ENCODE data around the gene ARL2BP. TPM values are rescaled to one million over a fixed set of nuclear protein-coding genes. Genes with fewer than 3 reads are reported as not detected.
"Not testable (repeated sequence)": the region's sequence is repeated elsewhere in the genome, so short reads cannot be mapped to it uniquely, and the experiment has no call there.

Gene ARL2BP
- total and polyA plus RNA-seq, 12 donors: 32.6 to 136 (median 57.9) TPM

DNA sequence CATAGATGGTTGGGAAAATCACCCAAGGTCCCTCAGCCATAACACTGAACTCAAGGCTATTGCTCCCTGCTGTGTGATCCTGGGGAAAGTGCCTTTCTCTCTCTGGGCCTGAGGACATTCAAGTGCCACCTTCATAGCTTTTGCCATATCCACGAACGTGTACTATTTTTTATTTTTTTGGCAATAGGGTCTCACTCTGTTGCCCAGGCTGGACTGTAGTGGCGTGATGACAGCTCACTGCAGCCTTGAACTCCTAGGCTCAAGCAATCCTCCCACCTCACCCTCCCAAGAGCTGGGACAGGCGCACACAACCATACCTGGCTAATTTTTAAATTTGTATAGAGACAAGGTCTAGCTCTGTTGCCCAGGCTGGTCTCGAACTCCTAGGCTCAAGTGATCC lies 28.8 kb downstream of the ARL2BP start:
- H3K4me3 ChIP-seq: no peak overlapping the region
- intact Hi-C loops (cut with DNase I): no loop called here
- no peak for DNase-seq
- H3K9me3 ChIP-seq (replicated peaks in 1 of 3): no peaks in the 10 kb centered on the region
- 75 to 82% (median 79%) methylated on average over 5 of the region's 5 CpGs for WGBS, 4 donors
- no peaks in the 10 kb centered on the region for H3K27me3 ChIP-seq
- H3K27ac ChIP-seq: no peak overlapping the region
- H3K4me1 ChIP-seq (replicated peaks in 1 of 2): peaks cover 0 to 5% of the 10 kb centered on the region in 2 donors
- H3K36me3 ChIP-seq (replicated peaks in 1 of 2): no peaks in the 10 kb centered on the region
- TF ChIP-seq POLR2A (IDR thresholded peaks at IDR 0.05): no peak
- TF ChIP-seq, protein P1, sequence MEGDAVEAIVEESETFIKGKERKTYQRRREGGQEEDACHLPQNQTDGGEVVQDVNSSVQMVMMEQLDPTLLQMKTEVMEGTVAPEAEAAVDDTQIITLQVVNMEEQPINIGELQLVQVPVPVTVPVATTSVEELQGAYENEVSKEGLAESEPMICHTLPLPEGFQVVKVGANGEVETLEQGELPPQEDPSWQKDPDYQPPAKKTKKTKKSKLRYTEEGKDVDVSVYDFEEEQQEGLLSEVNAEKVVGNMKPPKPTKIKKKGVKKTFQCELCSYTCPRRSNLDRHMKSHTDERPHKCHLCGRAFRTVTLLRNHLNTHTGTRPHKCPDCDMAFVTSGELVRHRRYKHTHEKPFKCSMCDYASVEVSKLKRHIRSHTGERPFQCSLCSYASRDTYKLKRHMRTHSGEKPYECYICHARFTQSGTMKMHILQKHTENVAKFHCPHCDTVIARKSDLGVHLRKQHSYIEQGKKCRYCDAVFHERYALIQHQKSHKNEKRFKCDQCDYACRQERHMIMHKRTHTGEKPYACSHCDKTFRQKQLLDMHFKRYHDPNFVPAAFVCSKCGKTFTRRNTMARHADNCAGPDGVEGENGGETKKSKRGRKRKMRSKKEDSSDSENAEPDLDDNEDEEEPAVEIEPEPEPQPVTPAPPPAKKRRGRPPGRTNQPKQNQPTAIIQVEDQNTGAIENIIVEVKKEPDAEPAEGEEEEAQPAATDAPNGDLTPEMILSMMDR (IDR thresholded peaks at IDR 0.05): no peak

DNA sequence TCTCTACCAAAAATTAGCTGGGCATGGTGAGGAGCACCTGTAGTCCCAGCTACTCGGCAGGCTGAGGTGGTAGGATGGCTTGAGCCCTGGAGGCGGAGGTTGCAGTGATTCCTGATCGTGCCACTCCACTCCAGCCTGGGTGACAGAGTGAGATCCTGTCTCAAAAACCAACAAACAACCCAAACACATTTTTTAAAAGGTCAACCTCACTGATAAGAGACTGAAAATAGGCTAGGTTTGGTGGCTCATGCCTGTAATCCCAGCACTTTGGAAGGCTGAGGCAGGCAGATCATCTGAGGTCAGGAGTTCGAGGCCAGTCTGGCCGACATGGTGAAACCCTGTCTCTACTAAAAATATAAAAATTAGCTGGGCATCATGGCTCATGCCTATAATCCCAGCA lies 30.9 kb downstream of the ARL2BP start:
- intact Hi-C loops (cut with DNase I); H3K27ac ChIP-seq; DNase-seq; H3K9me3 ChIP-seq (replicated peaks in 1 of 3); H3K4me3 ChIP-seq; H3K27me3 ChIP-seq; H3K36me3 ChIP-seq (replicated peaks in 1 of 2): not testable (repeated sequence)
- peaks cover 4 to 11% of the 10 kb centered on the region in 2 donors for H3K4me1 ChIP-seq (replicated peaks in 1 of 2)
- 61 to 70% (median 63%) methylated on average over 4 to 5 of the region's 5 CpGs for WGBS, 4 donors

DNA sequence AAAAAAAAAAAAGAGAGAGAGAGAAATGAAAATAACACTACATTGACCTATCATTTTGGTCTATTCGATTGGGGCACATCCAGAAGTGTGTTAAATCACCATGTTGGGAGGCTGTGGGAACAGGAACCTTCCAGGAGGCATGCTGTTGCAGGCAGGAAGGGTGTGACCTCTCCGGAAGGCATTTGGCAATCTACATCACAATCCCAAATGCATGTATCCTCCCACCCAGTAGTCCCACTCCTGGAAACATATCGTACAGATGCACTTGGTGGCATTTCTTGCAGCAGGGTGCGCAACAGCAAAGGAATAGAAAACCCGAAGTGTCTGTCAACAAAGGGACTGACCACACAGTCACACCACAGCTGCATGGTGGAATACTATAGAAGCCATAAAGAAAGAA lies 31.5 kb downstream of the ARL2BP start:
- H3K27me3 ChIP-seq: no peaks in the 10 kb centered on the region
- H3K27ac ChIP-seq: no peak overlapping the region
- no peak overlapping the region for H3K4me3 ChIP-seq
- H3K36me3 ChIP-seq (replicated peaks in 1 of 2): no peaks in the 10 kb centered on the region
- H3K9me3 ChIP-seq (replicated peaks in 1 of 3): no peaks in the 10 kb centered on the region
- 54 to 65% (median 60%) methylated on average over 5 of the region's 5 CpGs for WGBS, 4 donors
- H3K4me1 ChIP-seq (replicated peaks in 1 of 2): peaks cover 4 to 11% of the 10 kb centered on the region in 2 donors
- no peak for DNase-seq
- intact Hi-C loops (cut with DNase I): no loop called here
- TF ChIP-seq POLR2A (IDR thresholded peaks at IDR 0.05): no peak
- TF ChIP-seq, protein P1 (IDR thresholded peaks at IDR 0.05): no peak

DNA sequence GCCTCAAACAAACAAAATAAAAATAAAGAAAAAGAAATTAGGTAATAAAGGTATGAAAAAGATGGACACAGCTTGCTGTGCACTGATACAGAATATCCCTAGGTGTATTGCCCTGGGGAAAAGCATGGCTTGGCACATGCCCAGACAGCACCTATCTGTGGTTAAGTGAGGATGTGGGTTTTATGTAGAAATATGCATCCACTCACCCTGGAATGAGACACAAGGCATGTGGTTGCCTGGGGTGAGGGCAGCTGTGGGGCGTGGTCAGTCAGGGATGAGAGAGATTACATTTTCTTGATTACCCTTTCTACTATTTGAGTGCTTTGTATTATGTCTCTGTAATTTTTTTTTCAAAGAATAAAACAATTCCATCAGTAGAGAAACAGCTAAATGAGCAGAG lies 32.5 kb downstream of the ARL2BP start:
- no peak overlapping the region for H3K4me3 ChIP-seq
- TF ChIP-seq, protein P1 (IDR thresholded peaks at IDR 0.05): no peak
- no peak for TF ChIP-seq POLR2A (IDR thresholded peaks at IDR 0.05)
- H3K36me3 ChIP-seq (replicated peaks in 1 of 2): no peaks in the 10 kb centered on the region
- H3K27me3 ChIP-seq: no peaks in the 10 kb centered on the region
- H3K4me1 ChIP-seq (replicated peaks in 1 of 2): peaks cover 4 to 11% of the 10 kb centered on the region in 2 donors
- intact Hi-C loops (cut with DNase I): no loop called here
- no peak for DNase-seq
- H3K27ac ChIP-seq: no peak overlapping the region
- no peaks in the 10 kb centered on the region for H3K9me3 ChIP-seq (replicated peaks in 1 of 3)
- WGBS, 4 donors: 62 to 78% (median 69%) methylated on average over 1 of the region's 1 CpG

DNA sequence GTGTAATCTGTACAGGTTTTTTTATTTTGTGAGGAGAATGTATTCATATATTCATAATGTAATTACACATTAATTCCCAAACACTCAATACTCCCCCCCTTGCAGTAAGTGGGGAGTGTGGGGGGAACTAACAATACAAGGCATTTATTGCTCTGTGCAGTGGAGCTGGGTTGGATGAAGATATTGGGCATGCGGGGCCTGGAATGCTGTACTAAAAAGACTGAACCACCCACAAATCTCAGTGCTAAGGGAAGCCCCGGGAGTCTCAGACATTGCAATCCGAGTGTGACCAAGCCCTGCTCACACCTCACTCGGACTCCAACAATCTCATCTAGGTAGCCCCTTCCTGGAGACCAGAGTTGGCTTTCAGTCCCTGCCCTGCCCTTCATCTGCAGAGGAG lies 33.4 kb downstream of the ARL2BP start:
- H3K4me1 ChIP-seq (replicated peaks in 1 of 2): peaks cover 4 to 11% of the 10 kb centered on the region in 2 donors

More for the DNA sequence above, 33.4 kb downstream of the ARL2BP start:
- H3K27me3 ChIP-seq: no peaks in the 10 kb centered on the region
- TF ChIP-seq, protein P1 (IDR thresholded peaks at IDR 0.05): no peak
- no peak for TF ChIP-seq POLR2A (IDR thresholded peaks at IDR 0.05)
- H3K9me3 ChIP-seq (replicated peaks in 1 of 3): no peaks in the 10 kb centered on the region
- 72 to 93% (median 80%) methylated on average over 1 to 4 of the region's 4 CpGs for WGBS, 4 donors
- intact Hi-C loops (cut with DNase I): no loop called here
- no peak overlapping the region for H3K27ac ChIP-seq
- DNase-seq: no peak
- no peaks in the 10 kb centered on the region for H3K36me3 ChIP-seq (replicated peaks in 1 of 2)
- no peak overlapping the region for H3K4me3 ChIP-seq
